ENCODE measurements around the gene INTS14. TPM values are rescaled to one million over a fixed set of nuclear protein-coding genes. Genes with fewer than 3 reads are reported as not detected.

INTS14 gene
- total and polyA plus RNA-seq, 9 of the 15 experiments (the other 6 are each of a cell fraction or from before 2014, with no cell fraction given), result 30.5 to 92.4 (median 46.5) TPM

DNA sequence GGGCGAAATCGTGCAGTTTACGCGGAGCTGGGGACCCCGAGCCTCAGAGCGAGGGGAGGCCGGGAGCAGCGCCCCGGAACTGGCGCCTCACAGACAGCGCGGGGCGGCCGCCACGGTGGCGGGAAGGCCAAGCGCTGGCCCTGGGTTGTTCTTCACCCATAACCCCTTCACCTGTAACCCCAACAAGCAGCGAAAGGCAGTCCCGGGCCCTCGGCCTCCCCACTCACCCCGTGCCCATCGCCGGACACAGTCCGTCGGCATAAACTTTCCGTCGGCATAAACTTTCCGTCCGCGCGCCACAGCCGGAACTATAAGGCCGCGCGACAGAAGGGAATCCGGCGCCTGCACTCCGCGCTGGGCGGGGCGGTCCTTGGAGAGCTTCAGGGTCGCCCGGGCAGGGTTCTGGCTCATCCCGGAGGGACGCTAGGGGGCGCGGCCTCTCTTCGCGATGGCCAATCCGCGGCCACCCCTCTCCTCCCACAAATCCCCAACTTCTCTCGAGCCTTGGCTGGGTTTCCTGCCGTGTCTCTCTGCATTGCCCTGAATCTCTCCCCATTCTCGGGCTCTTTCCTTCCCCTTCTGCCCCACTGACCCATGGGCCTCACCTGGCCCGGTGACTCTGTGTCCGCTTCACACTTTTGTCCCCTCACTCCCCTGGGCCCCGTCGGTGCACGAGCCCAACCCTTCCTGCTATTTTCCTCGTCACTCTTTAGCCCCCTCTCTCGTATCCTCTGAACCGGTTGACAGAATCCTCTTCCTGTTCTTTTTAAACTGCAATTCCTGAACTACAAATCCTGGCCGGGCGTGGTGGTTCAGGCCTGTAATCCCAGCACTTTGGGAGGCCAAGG lies at the start of gene INTS14 (continued):
- TF ChIP-seq, protein P1, sequence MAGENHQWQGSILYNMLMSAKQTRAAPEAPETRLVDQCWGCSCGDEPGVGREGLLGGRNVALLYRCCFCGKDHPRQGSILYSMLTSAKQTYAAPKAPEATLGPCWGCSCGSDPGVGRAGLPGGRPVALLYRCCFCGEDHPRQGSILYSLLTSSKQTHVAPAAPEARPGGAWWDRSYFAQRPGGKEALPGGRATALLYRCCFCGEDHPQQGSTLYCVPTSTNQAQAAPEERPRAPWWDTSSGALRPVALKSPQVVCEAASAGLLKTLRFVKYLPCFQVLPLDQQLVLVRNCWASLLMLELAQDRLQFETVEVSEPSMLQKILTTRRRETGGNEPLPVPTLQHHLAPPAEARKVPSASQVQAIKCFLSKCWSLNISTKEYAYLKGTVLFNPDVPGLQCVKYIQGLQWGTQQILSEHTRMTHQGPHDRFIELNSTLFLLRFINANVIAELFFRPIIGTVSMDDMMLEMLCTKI (IDR thresholded peaks at IDR 0.05; ENCODE audit: partially characterized antibody), result no peak
- peak; percentile 60; the same call in 1 of the 2 replicates for TF ChIP-seq ZKSCAN1 (IDR thresholded peaks at IDR 0.05; ENCODE audit: low read depth, low read length)
- TF ChIP-seq, protein P2, sequence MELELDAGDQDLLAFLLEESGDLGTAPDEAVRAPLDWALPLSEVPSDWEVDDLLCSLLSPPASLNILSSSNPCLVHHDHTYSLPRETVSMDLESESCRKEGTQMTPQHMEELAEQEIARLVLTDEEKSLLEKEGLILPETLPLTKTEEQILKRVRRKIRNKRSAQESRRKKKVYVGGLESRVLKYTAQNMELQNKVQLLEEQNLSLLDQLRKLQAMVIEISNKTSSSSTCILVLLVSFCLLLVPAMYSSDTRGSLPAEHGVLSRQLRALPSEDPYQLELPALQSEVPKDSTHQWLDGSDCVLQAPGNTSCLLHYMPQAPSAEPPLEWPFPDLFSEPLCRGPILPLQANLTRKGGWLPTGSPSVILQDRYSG (tag; conservative IDR thresholded peaks at IDR 0.05; ENCODE audit: low read depth), result no peak
- TF ChIP-seq, protein P3, sequence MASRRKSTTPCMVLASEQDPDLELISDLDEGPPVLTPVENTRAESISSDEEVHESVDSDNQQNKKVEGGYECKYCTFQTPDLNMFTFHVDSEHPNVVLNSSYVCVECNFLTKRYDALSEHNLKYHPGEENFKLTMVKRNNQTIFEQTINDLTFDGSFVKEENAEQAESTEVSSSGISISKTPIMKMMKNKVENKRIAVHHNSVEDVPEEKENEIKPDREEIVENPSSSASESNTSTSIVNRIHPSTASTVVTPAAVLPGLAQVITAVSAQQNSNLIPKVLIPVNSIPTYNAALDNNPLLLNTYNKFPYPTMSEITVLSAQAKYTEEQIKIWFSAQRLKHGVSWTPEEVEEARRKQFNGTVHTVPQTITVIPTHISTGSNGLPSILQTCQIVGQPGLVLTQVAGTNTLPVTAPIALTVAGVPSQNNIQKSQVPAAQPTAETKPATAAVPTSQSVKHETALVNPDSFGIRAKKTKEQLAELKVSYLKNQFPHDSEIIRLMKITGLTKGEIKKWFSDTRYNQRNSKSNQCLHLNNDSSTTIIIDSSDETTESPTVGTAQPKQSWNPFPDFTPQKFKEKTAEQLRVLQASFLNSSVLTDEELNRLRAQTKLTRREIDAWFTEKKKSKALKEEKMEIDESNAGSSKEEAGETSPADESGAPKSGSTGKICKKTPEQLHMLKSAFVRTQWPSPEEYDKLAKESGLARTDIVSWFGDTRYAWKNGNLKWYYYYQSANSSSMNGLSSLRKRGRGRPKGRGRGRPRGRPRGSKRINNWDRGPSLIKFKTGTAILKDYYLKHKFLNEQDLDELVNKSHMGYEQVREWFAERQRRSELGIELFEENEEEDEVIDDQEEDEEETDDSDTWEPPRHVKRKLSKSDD (conservative IDR thresholded peaks at IDR 0.05; ENCODE audit: low read length), result 0 out of 2 replicates have a peak, but pooled peaks have one; percentile 8
- TF ChIP-seq, protein P4, sequence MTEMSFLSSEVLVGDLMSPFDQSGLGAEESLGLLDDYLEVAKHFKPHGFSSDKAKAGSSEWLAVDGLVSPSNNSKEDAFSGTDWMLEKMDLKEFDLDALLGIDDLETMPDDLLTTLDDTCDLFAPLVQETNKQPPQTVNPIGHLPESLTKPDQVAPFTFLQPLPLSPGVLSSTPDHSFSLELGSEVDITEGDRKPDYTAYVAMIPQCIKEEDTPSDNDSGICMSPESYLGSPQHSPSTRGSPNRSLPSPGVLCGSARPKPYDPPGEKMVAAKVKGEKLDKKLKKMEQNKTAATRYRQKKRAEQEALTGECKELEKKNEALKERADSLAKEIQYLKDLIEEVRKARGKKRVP (CRISPR knock-in tag; IDR thresholded peaks at IDR 0.05), result no peak
- peak; percentile 22; the same call in 1 of the 2 replicates for TF ChIP-seq CBFA2T3 (IDR thresholded peaks at IDR 0.05)
- peak; percentile 39 for TF ChIP-seq NELFE (IDR thresholded peaks at IDR 0.05; ENCODE audit: insufficient read depth, insufficient read length)
- peak; percentile 71 for TF ChIP-seq CC2D1A (IDR thresholded peaks at IDR 0.05)
- TF ChIP-seq, protein P5, sequence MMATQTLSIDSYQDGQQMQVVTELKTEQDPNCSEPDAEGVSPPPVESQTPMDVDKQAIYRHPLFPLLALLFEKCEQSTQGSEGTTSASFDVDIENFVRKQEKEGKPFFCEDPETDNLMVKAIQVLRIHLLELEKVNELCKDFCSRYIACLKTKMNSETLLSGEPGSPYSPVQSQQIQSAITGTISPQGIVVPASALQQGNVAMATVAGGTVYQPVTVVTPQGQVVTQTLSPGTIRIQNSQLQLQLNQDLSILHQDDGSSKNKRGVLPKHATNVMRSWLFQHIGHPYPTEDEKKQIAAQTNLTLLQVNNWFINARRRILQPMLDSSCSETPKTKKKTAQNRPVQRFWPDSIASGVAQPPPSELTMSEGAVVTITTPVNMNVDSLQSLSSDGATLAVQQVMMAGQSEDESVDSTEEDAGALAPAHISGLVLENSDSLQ (IDR thresholded peaks at IDR 0.05), result peak; percentile 25; the same call in 1 of the 2 replicates
- TF ChIP-seq NCOA4 (IDR thresholded peaks at IDR 0.05; ENCODE audit: partially characterized antibody), result peak; percentile 58
- no peak for TF ChIP-seq ZNF551 (CRISPR knock-in tag; IDR thresholded peaks at IDR 0.05)
- TF ChIP-seq NCOA2 (IDR thresholded peaks at IDR 0.05; ENCODE audit: partially characterized antibody in 2 of 2), result no peak
- peak; percentile 95 for TF ChIP-seq RBFOX2 (IDR thresholded peaks at IDR 0.05; ENCODE audit: low read depth, low read length)
- peak; percentile 81 for TF ChIP-seq NFRKB (IDR thresholded peaks at IDR 0.05; ENCODE audit: low read depth)
- TF ChIP-seq NFIC (IDR thresholded peaks at IDR 0.05), result peak; percentile 69
- TF ChIP-seq, protein P6, sequence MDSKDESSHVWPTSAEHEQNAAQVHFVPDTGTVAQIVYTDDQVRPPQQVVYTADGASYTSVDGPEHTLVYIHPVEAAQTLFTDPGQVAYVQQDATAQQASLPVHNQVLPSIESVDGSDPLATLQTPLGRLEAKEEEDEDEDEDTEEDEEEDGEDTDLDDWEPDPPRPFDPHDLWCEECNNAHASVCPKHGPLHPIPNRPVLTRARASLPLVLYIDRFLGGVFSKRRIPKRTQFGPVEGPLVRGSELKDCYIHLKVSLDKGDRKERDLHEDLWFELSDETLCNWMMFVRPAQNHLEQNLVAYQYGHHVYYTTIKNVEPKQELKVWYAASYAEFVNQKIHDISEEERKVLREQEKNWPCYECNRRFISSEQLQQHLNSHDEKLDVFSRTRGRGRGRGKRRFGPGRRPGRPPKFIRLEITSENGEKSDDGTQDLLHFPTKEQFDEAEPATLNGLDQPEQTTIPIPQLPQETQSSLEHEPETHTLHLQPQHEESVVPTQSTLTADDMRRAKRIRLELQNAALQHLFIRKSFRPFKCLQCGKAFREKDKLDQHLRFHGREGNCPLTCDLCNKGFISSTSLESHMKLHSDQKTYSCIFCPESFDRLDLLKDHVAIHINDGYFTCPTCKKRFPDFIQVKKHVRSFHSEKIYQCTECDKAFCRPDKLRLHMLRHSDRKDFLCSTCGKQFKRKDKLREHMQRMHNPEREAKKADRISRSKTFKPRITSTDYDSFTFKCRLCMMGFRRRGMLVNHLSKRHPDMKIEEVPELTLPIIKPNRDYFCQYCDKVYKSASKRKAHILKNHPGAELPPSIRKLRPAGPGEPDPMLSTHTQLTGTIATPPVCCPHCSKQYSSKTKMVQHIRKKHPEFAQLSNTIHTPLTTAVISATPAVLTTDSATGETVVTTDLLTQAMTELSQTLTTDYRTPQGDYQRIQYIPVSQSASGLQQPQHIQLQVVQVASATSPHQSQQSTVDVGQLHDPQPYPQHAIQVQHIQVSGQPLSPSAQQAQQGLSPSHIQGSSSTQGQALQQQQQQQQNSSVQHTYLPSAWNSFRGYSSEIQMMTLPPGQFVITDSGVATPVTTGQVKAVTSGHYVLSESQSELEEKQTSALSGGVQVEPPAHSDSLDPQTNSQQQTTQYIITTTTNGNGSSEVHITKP (IDR thresholded peaks at IDR 0.05; ENCODE audit: partially characterized antibody), result peak; percentile 95
